ENCODE results near the gene CPLANE2.

GRCh38 chr1:16275591-16275990, 38.6 kb upstream of the CPLANE2 start:
- TF ChIP-seq CTCF (IDR thresholded peaks at IDR 0.05): no peak
- no peak for TF ChIP-seq EZH2 (IDR thresholded peaks at IDR 0.05)

Measured in neural progenitor cell (in vitro differentiated cells).